GM03348 (cell line): ENCODE data around the gene NHLH2.

Source experiments
- DNase-seq: peaks from one replicate; pipeline ENCODE4 v3.0.0; 2012; ENCODE audit warnings: low spot score

NHLH2 gene

DNA sequence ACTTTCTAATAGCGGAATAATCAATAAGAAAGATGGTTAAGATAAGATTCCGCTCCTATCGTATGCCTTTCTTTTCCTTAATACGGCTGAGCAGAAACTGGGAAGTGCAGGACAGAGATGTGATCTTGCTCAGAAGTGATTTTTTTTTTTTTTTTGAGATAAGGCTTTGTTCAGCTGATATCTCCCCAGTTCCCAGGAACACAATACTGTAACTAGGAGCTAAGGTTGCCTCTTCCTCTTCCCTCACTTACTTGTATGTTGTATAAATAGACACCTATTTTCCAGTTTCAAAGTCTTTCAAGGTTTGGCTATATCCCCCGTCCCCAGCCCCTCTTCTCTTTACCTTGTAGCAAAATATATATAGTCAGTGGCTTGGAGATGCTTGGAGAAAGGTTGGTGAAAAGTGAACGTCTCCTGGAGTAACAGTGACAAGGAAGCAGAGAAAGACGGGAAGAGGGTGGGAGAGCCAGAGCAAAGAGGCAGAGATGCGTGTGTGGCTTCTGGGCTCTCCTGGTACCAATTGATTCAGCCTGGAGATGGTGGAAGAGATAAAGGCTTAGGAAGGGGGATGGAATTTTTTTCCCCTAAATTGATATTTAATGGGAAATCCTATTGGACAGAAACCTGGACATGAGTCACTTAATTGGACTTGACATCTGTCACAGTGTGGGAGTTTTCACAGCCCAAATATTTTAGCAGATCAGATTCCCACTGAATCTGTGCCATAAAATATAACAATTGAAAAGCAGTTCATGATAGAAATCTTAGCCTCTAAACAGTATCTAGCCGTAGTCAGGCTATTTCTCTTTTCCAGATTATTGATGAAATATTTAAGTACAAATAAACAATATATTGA is at the start of gene NHLH2:
Gene NHLH2 (minus strand): TSS at position 522 of the 856 bp plus-strand sequence. CDS start 2,754 bp downstream, outside the sequence.
- DNase-seq = no peak

DNA sequence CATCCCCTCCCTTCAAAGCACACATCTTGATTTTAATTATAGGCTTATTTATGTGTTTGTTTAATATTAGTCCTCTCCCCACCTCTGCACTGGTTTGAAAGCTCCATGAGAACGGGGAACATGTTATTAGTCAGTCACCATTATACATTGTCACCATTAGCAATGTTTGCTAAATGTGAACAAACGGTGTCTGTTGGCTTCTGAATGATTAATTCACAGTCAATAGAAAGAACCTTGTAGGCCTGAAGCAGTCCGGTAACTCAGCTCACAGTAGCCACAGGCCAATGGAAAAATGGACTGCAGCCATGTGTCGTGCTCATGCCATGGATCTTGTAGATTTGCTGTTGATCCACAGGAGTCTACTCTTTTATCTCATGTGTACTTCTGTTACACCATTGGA is 49.7 kb upstream of the NHLH2 start:
- no peak for DNase-seq

DNA sequence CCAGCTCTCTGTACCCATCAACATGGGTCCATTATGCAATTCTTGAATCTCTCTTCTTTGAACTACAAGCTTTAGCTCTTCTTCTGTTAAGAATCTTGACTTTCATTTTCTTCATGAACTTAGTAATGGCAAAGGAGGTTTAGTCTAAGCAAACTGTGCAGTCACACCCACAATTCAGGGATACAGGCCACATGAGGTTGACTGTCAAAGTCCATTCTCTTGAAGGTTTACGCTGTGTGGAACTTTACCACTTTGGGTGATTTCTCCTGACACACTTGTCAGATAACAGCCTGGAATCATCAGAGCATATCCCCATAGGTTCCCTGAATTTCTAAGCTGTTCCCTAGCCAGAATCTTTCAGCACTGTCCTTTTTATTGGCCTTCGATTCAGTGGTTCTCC is 48.0 kb upstream of the NHLH2 start:
- DNase-seq = no peak

DNA sequence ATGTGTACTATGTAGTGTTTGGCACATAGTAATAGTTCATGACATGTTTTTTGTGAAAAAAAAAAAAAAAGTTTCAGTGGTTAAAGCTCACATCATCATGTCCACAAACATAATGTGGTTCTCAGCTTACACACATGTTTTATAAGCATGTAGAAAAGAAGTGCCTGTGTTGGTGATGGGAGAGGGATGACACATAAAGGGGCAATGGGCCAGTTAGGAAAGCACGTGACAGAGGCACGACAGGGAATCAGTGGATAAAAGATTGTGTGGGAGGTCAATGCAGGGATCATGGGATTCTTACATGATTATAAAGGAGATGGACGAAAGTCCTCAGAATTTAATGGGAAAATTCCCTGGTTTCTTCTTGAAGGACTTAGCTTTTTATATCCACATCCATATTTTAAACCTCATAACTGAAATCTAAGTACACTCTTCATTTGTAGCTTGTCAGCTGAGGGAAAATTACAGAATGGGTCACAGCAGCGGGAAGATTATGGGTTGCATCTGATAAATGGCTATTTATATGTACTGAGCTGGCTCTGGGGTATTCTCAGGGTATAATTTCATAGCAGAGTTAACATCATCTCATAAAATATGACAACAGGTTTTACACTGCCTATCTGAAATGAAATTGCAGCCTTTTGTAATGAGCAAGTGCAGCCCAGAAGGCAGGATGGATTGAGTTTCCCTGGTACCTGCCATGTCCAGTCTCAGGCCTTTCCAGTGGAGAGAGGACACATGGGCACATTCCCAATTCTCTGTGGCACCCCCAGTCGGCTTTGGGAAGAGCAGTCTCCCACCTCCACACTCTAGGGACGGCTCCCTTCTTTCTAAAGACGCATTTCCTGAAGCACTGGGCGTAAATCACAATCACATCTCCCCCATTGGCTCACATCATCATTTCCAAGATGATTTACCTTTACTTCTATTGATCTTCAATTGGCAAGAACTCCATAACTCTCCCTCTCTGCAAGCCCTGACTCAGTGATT is 42.3 kb upstream of the NHLH2 start:
- no peak for DNase-seq

DNA sequence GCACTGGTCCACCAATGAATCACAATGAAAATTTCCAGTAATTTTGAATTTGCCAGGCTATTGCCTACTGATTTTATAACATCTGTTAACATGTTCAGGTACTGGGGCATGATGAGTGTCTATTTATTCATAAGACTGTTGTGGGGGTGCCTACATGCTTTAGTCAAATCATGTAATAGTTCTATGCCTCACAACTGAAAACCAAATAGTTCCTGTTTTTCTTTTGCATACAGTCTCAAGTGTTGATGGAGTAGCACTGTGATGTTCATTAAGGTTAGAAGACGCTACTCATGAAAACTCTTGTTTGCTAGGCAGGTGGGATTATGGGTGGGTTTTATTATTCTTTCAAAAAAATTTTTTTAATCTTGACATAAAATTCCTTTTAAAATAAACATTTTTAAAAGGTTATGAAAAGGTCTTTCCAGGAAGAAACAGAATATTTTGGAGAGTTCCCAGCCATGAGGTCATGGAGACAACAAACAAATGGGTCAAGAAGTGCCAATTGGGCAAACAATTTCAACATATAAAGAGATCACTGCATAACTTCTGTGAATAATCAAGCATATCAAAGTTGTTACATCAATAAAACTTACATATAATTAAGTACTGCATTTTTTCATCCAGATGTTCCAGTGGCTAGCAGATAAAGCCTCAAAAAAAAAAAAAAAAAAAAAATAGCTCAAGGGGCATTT is 40.2 kb upstream of the NHLH2 start:
- DNase-seq = no peak

DNA sequence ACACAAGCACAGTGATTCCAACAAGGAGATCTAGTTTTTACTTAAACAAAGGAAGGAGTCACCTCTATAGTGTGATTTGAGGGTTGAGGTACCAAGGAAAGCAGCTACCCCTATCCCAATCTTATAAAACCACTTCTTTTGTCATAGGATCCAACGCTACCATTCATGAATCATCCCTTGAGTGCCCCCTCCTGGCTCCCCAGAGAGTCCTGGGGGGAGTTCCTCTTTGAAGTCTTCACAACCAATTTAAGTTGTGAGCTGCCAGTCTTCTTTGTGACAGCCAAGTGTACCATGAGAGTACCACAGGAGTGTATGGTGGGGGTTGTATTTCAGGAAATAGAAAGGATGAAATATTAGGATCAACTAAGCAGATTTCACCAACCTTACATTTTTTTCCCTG is 39.1 kb upstream of the NHLH2 start:
- DNase-seq = no peak

DNA sequence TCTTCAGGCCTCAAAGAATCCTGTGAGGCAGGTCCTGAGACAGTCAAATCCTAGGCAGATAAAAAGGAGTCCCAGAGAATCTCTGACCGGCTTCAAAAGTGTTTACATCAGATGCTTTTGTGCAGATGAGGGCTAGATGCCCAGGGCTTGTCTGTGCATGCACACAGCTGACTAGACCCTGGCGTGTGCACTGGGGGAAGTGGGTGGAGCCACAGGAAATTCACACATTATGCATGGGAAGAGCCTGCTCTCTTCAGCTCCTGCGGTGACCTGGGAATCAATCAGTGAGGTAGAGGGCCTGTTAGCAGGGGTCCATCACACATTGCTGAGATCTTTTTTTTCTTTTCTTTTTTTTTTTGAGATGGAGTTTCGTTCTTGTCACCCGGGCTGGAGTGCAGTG is 36.6 kb upstream of the NHLH2 start:
- no peak for DNase-seq

DNA sequence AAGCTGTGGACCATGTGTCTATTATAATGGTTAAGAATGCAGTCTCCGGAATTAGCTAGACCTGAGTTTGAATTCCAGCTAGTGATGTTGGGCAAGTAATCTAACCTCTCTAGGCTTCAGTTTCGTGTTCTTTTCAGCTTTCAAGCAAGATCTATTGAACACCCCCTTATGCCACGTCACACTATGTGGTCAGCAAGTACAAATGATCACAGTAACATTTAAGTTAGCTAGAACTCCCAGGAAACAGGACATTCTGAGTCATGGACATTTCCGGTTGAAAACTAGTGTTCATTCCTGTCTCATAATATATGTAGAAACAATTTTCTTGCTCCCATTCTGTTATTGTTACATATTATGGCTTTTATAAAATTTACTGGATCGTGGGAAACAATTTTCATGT is 34.0 kb upstream of the NHLH2 start:
- peak; percentile 36 for DNase-seq

DNA sequence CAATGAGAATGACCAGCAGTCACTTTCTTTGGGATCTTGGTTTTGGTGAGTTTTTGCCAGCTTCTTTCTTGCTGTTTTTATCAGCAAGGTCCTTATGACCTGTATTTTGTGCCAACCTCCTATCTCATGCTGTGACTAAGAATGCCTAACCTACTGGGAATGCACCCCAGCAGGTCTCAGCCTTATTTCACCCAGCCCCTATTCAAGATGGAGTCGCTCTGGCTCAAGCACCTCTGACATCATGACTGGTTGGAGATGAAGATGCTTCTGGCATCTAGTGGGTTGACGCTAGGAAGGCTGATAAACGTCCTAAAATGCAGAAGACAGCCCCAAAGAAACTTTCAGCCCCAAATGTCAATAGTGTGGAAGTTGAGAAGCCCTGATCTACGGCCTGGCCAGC is 33.6 kb upstream of the NHLH2 start:
- no peak for DNase-seq

DNA sequence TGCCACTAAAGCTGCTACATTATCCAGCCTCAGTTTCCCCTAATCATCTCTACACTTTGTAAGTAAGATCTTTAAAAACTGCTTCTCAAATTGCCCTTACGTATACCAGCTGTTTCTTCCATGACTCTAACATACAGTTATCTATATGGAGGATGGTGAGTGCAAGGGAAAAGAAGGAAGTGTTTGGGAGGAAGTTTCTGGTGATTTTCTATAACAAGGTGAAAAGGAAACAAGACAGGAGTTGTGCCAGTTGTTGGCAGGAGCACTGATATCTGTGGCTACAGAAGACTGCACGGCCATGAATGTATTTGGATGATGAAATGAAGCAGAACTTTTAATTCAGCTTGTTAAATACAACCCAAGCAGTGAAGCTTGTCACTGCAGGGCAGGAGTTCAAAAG is 32.3 kb upstream of the NHLH2 start:
- DNase-seq = no peak

DNA sequence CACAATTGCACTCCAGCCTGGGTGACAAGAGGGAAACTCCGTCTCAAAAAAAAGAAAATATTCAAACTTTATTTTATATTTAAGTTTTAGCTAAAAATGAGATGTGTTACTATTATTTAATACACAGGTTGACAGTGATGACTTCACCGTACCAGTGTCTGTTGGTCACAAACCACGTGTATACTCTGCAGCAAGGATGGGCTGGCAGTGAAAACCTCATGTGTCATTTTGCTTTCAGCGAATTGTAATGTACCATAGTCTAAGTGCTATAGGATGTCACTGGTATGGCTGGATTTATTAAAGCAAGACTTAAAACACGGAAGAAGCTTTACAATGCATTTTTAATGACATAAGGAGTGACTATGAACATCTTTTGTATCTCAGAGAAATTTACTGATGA is 28.1 kb upstream of the NHLH2 start:
- DNase-seq = no peak

DNA sequence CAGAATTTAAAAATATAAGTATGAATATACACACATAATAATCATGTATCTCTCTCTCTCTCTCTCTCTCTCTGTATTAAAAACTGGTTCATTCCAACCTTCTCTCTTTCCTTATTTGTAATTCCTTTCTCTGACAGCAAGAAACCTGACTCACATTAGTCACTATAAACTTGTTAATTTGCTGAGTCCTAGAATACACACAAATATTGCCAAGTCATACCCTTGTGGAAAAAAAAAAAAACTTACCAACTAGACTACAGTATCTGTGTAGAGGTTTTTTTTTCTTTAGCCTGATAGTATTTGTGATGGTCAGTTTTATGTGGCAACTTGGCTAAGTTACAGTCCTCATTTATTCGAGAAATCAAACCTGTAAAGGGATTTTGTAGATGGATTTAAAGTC is 26.3 kb upstream of the NHLH2 start:
- no peak for DNase-seq

DNA sequence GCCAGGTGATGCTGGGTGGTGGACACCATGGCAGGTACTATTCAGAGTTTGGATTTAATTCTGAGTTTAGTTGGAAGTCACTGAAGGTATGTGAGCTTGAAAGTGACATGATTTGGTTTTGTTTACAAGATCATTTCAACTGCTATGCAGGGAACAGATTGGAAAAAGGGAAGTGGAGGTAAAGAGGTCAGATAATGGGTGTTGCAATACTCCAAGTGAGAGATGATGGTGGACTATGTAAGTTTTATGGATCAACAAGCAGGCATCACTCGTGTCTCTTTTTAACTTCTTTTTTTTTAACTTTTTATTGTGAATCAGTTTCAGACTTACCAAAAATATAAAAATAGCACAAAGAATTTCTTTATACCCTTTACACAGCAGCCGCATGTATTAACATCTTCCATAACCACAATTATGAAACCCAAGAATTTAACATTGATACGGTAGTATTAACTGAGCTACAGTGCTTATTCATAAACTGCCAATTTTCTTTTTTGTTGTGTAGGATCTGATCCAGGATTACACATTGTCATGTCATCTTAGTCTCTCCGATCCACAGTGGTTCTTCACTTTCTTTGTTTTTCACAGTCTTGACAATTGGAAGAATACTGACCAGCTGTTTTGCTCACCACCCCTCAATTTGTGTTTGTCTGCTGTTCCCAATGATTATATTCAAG is 24.9 kb upstream of the NHLH2 start:
- DNase-seq = peak; percentile 20

DNA sequence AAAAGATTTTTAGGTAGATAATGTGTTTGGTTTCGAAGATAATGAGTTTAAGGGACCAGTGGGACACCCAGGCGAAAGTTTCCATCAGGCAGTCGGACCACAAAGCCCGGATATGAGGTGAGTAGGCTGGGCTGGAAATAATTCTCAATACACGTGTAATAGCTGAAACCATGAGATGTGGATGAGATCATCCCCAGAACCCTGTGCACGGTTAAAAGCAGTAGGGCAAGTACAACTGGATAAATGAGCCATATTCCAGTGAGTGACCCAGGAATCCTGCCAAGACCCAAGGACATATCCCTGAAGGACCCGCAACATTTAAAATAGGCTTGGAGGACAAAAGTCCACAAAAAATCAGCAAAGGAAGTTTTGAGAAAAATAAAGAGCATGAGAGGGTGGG is 21.5 kb upstream of the NHLH2 start:
- DNase-seq = no peak

DNA sequence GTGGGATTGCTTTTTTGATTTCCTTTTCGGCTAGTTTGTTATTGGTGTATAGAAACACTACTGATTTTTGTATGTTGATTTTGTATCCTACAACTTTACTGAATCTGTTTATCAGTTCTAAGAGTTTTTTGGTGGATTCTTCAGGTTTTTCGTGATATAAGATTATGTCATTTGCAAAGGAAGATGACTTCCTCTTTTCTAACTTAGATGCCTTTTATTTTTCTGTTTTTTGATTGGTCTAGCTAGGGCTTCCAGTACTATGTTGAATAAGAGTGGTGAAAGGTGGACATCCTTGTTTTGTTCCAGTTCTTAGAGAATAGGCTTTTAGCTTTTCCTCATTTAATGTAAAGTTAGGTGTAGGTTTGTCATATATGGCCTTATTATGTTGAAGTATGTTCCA is 13.1 kb upstream of the NHLH2 start:
- no peak for DNase-seq

DNA sequence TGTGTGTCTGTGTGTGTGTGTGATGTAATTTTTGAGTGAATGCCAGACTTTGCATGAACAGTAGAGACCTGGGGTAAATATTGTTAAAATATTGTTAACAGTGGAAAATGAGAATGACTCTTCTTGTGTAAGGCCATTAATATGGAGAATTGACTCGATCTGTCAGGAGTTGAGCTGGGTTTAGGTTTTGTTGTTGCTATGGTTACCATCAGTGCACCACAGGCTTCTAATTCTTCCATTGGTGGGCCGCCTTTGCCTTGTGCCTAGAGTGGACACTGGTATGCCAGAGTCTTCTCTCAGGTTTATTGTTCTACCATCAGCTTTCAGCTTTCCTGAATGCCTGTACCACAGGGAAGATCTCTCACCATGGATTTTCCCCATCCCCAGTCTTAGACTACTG is 10.0 kb upstream of the NHLH2 start:
- no peak for DNase-seq

DNA sequence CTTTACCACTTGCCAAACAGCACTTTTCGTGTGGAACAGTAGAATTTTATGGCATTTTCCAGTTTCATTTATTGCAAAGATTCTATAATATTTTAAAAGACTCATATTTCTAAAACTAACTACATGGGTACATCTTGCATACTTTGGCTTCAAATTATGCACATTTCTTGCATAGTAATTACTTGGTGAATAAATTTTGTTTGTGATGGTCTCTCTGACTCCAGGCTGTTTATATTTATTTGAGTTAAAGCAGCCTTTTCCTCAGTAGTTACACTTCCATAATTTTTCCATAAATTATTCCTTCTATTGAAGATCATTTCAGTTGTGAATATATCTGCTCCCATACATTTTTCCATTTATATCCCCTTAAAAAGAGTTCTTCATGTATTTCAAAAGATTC is 6.9 kb upstream of the NHLH2 start:
- no peak for DNase-seq

DNA sequence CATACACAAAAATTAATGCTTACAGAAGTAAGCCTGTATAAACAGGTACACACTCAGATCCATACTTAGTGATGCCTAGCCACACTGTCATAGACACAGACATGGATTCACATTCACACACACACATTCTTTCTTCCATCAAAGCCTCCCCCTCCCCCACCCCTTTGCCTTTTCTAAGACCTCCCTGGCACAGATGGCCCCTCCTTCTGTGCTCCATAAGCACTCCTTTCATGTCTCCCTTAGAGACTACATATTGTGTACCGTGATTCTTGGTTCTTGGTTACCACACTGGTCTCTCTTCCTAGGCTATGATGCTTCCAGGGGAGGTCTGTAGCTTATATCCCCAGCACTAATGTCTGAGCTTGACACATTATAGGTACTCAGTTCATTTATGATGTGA is 2.0 kb upstream of the NHLH2 start:
- DNase-seq = no peak

DNA sequence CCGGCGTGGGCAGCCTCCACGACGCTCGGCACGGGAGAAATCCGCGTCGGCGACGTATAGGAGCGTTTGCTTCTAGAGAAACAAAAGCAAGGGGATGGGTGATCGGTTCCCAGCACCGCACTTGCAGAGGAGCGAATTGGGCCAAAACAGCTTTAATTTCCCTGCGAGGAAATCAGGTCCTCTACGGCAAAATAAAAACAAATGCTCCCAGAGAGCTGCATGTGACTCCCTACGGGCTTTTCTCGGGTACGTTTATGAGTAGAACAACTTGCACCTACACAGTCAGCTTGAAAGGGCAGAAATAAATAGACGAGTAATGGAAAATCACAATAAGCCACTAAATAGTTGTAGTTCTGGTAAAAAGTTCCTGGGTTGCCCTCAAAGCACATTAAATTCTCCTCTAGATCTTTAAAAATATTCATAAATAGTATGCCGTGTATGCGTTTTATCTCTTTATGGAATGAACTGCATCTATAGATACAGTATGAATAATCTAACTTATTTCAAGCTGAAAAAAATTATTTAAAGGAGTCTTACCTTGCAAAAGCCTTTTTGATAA is 1.2 kb downstream of the NHLH2 start:
- no peak for DNase-seq

DNA sequence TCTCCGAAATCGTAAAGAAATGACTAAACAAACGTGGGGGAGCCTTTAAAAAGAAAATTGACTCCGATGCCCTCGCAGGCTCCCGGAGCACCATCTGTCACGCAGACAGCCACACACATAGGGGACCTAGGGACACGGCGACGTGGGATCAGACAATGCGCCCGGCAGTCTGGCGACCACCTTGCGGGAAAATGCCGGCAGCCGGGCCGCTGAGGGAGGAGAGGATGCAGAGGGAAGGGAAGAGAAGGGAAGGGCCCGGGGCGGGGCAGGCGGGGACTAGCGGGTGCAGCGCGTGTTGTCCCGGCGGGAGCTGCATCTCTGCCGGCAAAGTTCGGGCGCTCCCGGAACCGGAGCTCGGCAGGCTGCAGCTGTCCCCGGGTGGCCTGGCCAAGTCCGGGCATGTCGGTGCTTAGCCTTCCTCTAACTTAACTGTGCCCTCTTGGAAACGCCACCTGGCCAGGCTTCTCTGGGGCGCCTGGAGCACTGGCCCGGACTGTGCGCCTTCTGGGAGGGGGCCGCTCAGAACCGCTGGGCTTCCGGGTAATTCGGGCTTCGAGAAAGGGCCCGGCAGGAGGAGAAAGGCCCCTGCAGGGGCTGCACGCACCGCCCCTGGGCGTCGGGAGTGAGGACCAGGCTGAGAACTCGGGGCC is 1.8 kb downstream of the NHLH2 start:
- peak; percentile 74 for DNase-seq

DNA sequence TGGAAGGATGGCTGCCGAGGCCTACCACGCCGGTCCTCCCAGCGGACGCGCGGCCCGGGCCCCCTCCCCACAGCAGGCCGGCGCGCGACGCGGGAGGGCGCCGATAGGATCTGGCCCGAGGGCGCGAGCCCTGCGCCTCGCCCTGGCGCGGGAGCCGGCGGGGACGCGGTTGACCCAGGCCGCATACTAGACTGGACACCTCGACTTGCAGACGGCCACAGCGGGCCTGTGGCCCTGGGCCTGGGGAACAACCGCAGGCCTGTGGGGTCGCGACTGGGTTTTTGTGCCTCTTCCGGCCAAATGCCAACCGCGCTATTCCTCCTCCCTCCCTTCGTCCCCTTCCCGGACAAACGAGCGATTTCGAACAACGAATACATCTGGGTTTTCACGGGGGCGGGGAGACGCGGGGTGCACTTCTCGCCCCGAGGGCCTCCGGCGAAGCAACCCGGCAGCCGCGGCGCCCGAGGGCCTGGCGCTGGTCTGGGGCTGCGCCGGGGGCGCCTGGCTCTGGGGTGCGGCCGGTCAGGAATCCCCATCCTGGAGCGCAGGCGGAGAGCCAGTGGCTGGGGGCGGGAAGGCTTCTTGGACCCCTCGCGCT is 2.4 kb downstream of the NHLH2 start:
- DNase-seq = peak; percentile 14
